Astrocyte of the spinal cord (primary cell): ENCODE results near the gene B3GLCT.

ENCODE experiments used
- DNase-seq: peaks from one replicate; pipeline ENCODE4 v3.0.0; 2011; ENCODE audit warnings: low read depth, low spot score
- H3K4me3 ChIP-seq: 2 replicates; pipeline ENCODE4 v1.5.1; 2011; ENCODE audit warnings: low read depth, mild to moderate bottlenecking, low read length, moderate library complexity
- CTCF ChIP-seq: IDR thresholded peaks from 2 replicates; pipeline ENCODE4 v1.5.1; 2012; ENCODE audit warnings: low read depth, mild to moderate bottlenecking, low read length, inconsistent platforms
- in situ Hi-C: cut with HindIII; loops from 2 replicates; pipeline ENCODE4 v1.10.0; 2017; ENCODE audit warnings: low sequenced_read_pairs

Gene B3GLCT

GRCh38 chr13:31274390-31274789, 74.6 kb downstream of the B3GLCT start:
- DNase-seq = peak; percentile 45
- no peak for TF ChIP-seq CTCF
- H3K4me3 ChIP-seq = no peak overlapping the region
- in situ Hi-C loops = no loop called here

- no peak for DNase-seq
- in situ Hi-C loops = no loop called here
- TF ChIP-seq CTCF = no peak
- H3K4me3 ChIP-seq = no peak overlapping the region
Measured at GRCh38 chr13:31276421-31276820, 76.6 kb downstream of the B3GLCT start.

- DNase-seq = no peak
- no peak overlapping the region for H3K4me3 ChIP-seq
- in situ Hi-C loops = no loop called here
- no peak for TF ChIP-seq CTCF
Measured at GRCh38 chr13:31278869-31279268, 79.1 kb downstream of the B3GLCT start.

GRCh38 chr13:31282741-31283455, 83.1 kb downstream of the B3GLCT start:
- DNase-seq = peak; percentile 74
- TF ChIP-seq CTCF = no peak
- in situ Hi-C loops = no loop called here
- no peak overlapping the region for H3K4me3 ChIP-seq

- H3K4me3 ChIP-seq = no peak overlapping the region
- no peak for DNase-seq
- TF ChIP-seq CTCF = no peak
- in situ Hi-C loops = no loop called here
Measured at GRCh38 chr13:31286930-31287329, 87.2 kb downstream of the B3GLCT start.

- no peak for TF ChIP-seq CTCF
- in situ Hi-C loops = no loop called here
- no peak for DNase-seq
- no peak overlapping the region for H3K4me3 ChIP-seq
Measured at GRCh38 chr13:31301119-31301518, 101.3 kb downstream of the B3GLCT start.
